ENCODE data around the gene DSN1.

Gene DSN1

DNA sequence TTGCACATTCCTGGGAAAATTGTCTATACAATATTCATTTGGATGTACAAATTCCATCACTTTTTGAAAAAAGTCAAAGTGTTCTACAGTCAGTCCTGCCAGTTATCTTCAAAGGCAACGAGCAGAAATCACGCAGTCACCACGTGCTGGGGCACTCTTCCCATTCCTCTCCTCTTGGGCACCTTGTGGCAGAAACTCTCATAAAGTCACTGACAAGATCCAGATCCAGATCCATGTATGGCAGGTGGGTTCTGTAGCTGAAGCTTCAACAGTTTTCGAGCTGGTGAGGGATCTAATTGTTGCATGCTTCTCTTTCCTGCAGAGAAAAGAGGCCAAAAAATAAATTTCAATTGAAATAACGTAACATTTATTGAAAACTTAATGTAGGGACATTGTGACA lies 21.0 kb downstream of the DSN1 start:
- DNase-seq = no peak

DNA sequence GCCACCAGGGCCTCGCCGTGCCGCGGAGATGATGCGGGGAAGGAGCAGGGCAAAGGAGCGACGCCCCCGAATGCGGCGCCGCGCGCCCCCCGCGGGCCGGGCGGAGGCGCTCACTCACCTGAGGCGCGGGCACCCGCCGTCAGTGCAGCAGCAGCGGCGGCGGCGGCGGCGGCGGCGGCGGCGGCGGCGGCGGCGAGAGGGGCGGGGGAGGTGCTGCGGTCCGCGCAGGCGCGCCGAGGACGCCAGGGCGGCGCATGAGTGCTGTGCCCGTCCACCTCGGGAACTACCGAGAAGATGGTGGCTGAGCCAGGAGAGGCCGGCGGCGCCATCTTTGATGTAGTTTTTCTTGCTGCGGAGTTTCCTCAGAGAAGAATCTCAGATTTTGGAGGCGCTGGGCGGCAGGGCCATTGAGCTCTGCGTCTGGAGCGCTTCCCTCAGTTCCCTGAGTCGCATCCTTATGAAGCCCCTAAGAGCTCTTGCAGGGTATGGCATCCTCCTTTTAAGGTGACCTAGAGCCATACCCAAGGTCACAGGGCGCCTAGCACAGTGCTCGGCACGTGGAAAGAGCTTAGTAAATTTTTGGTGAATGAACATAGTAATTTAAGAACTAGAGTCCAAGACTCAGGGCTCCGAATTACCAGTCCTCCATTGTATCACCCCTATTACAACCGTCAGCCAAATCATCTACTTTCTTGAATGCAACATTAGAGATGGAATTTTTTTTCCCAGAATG lies 27.5 kb downstream of the DSN1 start, which contains the start of gene NDRG3:
NDRG3 (minus strand) TSS at position 164 of the 733 bp plus-strand sequence. CDS start 24,355 bp downstream, outside the sequence.
- peak; percentile 94 for DNase-seq

DNA sequence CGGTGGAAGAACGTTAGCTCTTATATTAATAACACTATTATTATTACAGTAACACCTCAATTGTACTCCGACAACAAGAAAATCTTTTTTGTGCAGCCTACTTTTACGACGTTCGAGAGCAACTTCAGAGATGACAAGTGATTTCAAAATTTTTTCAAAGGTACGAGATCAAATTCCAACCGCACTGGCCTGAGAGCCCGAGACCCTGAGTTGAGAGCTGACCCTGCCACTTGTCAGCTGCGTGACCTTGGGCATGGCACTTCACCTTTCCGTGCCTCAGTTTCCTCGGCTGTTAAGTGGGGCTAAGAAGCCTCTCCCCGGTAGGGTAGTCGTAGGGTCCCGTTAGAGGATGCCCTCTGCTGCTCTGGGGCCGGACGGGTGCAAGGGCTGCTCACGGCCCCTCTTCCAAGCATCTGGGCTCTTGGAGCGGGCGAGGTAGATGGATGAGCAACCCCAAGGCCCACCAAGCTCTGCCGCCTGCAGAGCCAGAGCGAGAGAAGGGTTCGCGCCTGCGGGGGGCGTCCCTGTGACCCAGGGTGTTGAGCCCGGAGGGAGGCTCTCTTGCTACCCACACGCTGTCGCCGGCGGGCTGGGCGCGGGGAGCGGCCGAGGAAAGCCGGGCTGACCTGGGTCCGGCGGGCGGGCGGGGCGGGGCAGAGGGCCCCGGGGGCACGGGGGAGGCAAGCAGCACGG lies 28.2 kb downstream of the DSN1 start:
- DNase-seq = no peak

DNA sequence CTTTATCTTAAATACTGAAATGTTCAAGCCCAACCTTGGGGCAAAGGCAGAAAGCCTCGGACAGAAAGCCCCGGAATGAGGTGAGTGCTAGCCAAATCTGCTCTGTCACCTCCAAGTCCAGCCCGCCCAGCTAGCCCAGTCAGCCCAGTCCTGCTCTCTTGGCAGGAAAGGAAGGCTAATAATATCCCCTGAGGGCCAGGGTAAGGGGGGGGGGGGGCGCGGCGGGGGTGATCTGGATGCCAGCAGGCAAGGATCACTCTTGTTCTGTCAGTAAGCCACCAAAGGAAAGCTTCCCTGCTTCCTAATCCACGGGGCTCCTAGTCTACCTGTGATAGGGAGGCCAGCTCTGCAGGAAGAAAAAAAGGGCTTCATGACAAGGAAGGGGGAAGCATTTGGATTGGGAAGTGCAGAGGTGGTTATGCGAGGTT lies 28.8 kb downstream of the DSN1 start:
- no peak for DNase-seq

DNA sequence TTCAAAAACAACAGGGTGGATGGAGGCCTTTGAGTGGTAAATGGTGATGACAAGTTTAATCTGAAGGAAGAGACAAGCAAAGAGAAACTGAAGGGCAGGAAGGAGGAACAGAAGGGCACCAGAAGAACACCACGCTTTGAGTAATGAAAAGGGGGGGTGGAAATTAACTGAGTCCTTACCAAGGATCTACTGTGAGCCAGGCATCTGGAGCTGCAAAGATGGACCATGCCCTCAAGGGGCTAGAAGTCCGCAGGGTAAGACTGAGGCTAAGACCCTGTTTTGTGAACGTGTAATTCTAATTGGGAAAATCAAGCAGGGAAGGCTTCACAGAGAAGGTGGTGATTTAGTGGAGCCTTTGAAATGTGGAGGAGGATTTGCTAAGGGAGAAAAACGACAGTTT lies 29.3 kb downstream of the DSN1 start:
- no peak for DNase-seq

DNA sequence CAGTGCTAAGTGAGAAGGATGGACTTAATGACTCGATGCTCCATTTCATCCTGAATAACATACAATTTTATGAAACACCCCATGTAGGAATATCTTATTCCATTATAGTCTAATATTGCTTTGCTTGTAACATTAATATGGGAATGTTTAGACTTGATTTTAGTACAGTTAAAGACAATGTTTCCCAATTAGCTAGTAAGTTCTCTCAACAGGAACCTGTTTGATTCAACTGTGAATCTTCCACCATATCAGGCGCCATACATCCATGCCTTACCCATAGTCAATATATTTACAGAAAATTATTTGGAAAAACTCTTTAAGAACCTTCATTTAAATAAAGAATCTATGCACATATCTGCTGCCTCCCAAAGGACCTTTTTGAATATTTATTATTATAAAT lies 31.0 kb downstream of the DSN1 start:
- no peak for DNase-seq

DNA sequence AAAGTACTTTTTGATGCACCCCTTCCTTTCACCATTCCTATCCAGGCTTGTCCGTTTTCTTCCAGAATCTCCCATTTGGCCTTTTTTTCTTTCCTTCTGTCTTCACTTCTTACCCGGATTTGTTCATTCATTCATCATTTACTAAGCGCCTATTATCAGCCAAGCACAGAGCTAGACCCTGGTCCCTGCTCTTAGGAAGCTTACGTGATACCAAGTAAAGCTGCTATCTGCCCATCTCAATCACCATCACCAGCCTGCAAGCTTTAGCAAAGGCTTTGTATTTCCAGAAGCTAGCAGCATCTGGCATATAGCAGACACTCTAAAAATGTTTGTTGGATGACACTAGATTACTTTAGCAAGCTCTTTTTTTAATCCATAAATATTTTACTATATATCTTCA lies 32.5 kb downstream of the DSN1 start:
- DNase-seq = no peak

DNA sequence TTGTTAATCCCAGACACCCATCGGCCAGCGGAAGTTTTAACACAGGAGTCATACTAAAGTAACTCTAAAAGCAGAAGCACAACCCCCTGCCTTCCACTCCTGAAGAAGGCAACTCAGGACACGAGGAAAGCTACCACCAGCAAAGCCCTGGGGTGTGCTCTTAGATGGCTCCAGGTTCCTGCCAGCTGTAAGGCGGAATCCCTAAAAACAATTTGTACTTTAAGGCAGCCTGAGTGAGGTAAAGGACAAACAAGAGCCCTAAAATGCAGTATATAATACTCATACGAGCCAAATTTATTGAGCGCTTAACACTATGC lies 36.4 kb downstream of the DSN1 start:
- no peak for DNase-seq

DNA sequence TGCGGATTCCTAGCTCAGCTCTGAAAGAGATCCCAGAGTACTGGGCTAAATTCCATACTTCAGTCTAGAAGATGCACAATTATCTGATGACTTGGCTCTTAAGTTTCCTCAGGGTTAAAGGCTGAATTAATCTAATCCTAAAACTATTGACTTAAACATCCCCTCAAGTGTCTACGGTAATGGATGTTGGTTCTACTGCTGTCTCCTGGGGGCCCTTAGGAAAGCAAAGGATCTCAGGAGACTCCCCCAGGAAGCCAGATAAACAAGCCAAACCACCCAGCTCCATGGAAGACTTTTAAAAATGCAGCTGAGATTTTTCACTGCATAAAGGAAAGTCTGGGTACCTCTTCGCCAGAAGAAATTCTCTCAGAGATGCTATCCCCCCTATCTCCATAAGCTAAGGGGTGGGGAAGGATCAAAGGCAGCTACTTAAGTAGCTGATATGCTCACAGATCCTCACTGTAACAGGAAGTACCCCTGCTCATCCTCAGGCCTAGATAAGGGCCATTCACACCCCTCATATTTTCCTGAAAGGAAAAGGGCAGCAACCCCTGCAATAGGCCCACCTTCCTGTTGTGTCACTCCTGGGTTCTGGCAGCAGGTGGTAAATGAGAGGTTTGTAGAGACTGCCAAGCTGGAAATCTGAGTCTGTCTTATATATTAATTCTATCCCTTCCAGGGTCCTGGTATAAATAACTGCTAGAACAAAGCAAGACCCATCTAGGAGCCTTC lies 36.9 kb downstream of the DSN1 start:
- no peak for DNase-seq

DNA sequence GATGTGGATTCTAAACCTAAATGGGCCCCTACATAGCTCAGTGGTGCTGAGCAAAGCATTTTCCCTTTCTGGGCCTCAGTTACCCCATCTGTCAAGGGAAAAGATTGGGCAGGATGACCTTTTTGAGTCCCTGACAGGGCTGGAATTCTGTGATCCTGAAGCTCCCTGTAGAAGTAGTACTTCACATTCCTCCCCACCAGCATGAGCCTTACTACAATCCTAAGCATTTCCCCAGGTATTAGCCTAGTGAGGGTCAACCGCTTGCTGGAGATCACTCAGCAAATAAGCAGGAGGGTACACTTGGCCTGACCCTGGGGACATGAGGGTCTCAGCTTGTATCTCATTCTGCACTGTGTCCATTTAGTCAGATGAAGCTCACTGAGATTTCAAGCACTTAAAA lies 41.1 kb downstream of the DSN1 start:
- no peak for DNase-seq

DNA sequence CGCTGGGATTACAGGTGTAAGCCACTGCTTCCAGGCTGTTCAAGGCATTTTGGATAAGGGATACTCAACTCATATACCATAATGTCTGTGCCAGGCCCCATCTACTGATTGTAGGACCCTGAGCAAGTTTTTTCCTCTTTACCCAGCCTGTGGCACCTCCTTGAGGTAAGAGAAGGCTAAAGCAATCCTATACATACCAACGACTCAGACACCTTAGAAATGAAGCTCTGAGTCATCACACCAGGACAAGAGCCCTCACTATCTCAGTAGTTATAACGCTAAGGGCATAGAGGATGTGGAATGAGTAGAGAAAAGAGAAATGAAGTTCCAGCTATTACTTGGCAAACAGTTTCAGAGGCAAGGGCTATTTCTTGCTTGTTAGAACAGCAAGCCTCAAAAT lies 44.6 kb downstream of the DSN1 start:
- no peak for DNase-seq

DNA sequence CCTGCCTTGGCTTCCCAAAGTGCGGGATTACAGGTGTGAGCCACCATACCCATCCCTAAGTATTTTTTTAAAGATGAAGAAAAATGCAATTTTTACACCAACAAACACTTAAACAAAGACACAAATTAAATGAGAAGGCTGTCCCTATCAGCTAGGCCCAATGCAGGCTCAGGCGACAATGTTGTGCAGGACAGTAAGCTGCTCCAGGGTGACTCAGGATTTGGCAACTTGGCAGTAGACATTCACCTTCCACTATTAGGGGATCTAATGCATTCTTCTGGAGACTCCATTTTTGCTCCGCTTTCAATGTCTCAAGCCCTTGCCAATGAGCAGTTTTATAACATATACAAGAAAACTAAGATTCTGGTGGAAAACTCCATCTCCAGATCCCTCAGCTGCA lies 47.4 kb downstream of the DSN1 start:
- no peak for DNase-seq

DNA sequence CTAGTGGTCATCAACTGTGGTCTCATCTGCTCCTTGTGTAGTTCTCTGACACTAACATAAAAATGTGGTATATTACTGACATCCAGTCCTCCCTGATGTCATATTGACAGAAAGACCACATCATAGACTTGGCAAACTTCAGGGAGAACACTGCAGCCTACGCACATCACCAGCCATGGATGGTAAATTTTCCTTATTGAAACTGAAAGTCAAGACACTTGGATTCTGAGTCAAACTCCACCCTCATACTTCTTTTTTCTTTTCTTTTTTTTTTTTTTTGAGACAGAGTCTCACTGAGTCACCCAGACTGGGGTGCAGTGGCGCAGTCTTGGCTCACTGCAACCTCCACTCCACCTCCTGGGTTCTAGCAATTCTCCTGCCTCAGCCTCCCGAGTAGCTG lies 53.1 kb downstream of the DSN1 start:
- no peak for DNase-seq

DNA sequence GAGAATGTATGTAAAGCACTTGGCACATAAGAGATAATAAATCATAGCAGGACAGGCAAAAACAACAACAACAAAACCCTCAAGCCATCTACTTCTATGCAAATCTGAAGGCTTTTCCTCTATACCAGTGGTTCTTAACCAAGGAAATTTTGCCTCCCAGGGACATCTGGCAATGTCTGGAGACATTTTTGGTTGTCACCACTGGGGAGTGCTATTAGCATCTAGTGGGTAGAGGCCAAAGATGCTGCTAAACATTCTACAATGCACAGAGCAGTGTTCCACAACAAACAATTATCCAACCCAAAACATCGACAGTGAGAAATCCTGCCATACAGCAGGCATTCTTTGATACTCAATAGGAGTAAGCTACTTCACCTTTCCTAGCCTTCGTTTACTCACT lies 55.9 kb downstream of the DSN1 start:
- peak; percentile 58 for DNase-seq

DNA sequence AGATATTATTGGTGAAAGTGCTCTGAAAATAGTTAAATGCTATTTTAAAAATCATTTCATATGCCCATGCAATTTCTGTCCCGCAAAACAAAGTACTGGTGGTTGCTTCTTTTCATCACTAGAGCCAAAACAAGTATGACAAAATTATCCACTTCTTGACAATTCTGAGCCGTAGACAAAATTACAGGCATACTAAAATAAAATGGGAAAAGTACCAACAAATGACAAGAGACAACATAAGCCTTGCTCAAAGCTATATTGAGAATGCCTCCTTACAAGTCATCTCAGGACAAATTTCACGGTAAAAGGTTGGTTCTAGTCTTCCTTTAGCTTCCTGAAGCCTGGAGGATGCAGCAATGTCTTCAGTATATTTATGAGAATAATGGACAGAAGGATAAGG lies 56.5 kb downstream of the DSN1 start:
- DNase-seq = no peak

DNA sequence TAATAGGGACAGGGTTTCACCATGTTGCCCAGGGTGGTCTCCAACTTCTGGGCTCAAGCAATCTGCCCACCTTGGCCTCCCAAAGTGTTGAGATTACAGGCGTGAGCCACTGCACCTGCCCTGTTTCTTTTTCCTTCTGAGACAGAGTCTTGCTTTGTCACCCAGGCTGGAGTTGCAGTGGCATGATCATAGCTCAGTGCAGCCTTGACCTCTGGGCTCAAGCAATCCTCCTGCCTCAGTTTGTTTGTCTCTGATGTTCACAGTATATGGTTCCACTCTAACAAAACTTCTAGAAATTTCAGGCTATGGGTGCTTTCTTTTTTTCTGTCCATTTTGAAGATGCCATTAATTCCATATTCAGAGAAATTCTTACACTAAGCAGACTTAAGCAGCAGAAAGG lies 60.8 kb downstream of the DSN1 start:
- no peak for DNase-seq

DNA sequence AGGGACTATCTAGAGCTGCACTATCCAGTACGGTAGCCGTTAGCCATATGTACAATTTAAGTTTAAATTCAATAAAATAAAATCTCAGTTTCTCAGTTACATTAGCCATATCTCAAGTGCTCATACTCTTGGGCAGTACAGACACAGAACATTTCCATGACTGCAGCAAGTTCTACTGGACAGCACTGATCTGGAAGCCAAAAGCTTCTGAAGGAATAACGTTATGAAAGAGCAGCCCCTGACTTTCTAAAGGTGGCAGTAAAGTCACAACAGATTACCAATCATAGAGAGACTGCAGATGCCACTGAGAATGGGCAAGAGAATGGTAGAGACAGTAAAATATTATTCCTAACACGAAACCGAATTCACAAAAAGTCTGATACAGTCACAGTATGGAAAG lies 64.4 kb downstream of the DSN1 start:
- no peak for DNase-seq

DNA sequence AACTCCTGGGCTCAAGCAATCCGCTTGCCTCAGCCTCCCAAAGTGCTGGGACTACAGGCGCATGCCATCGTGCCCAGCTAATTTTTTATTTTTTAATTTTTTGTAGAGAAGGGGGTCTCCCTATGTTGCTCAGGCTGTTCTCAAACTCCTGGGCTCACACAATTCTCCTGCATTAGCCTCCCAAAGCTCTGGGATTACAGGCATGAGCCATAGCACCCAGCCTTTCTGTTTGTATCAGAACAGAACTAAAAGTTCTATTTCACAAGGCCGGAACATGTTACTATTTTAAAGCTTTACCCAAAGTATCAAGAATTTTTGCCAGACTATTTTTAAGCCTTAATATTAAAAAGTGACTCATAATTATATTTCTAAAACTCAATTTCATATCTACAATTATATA lies 70.0 kb downstream of the DSN1 start:
- DNase-seq = no peak
